D341Med (cell line): ENCODE results near the gene NOL4L.

Experiments used
- DNase-seq: peaks from one replicate; pipeline ENCODE4 v3.0.0; 2012; ENCODE audit warnings: low spot score

Gene NOL4L

DNA sequence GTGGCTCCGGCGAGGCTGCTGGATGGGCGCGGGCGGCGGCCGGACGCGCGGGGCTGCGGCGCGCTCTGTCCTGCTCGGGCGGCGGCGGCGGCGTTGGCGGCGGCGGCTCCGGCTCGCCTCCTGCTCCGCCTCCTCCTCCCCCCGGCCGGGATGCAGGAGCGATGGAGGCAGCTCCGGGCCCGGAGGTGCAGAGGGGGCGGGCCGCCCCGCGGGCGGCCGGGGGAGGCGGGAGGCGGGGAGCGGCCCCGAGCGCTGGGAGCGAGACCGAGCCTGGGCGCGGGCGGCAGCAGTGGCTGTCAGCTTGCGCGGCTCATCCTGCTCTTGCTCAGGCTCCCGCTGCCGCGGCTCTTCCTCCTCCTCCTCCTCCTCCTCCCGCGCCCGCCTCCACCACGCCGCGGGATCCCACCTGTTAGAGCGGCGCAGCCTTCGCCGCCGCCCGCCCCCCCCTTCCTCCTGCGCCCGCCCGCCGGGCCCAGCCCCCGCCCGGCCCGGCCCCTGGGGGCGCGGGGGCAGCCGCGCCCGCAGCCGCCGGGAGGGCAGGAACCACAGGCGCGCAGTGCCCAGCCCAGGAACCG lies at the start of gene NOL4L:
TSS of gene NOL4L (minus strand) at position 323 of the 575 bp plus-strand sequence. CDS start 443 bp downstream, outside the sequence.
- peak; percentile 79 for DNase-seq

DNA sequence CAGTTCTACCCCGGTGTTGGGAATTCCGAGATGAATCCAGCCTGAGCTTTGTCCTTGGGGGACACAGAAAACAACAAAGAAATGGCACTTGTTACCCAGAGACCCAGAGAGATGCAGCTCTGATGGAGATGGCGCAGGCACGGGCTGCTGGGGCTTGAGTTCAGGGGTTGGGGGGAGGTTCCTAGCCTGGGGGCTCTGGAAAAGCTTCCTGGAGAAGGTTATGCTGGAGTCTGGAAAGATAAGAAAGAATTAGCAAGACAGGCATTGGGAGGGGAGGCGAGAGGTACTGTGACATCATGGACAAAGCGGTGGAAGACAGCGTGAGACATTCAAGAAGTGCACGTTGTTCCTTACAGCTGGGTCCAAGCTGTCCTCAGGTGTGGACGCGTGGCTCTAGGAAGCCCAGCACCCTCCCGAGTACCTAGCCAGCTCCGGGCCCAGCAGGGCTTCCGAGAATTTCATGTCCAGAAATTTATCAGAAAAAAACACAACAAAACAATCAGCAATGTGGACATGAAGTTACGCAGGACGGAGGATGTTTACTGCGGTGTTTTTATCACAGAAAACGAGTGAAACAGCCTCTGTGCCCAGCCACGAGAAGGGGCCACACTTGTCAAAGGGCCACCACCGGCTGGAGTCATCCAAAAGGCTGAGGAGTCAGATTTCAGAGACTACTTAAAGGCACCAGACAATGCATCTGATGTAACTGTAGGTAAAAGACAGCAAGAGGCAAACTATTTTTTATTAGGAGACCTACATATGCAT lies 49.1 kb upstream of the NOL4L start:
- no peak for DNase-seq

DNA sequence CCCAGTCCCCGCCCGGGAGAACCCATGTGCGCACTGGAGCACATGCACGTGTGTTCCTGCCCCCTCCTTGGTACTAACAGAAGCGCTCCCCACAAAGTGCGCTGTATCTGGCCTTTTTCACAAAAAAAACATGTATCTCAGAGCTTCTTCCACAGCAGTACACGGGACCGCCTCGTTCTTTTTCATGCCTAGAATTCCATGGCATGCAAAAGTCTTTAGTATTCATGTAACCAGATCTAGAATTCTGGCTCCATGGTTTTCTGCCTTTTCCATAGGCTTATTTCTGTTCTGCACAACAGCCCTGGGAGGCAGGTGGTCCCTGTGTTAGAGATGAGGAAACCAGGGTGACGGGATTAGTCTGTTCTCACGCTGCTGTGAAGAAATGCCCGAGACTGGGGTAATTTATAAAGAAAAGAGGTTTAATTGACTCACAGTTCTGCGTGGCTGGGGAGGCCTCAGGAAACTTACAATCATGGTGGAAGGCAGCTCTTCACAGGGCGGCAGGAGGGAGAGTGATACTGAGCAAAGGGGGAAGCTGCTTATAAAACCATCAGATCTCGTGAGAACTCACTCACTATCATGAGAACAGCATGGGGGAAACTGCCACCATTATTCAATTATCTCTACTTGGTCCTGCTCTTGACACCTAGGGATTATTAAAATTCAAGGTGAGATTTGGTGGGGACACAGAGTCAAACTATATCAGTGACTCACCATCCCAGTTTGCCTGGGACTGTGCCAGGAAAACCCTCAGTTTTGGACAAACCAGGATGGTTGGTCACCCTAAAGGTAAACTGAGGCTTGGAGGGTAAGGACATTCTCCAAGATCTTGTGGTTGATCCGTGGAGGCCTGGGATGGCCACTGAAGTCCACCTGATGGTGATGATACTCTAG lies 47.6 kb upstream of the NOL4L start:
- DNase-seq = no peak

DNA sequence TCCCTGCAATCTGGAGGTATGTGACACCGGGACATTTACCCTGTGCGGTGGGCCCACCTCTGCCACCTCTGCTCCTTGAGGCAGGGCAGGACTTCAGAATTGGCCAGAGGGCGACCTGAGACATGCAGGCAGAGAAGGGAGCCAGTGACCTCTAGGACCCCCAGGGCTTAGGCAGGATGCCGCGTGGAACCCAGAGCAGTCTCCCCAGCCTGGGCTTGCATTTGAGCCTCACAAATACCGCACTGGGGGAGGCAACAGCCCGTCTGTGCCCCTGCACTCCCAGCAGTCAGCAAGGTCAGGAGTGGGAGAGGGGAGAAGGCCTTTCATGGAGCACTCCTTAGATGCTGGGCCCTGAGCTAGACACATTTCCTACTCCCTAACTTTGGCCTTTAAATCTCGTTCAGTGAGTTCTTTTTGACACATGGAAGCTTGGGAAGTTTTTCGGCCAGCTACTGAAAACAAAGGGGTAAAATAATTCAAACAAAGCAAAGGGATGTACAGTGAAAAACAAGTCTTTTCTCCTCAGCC lies 46.9 kb upstream of the NOL4L start:
- DNase-seq = no peak

- DNase-seq = no peak
These were observed 44.7 kb upstream of the NOL4L start for GRCh38 chr20:32629813-32630212.

DNA sequence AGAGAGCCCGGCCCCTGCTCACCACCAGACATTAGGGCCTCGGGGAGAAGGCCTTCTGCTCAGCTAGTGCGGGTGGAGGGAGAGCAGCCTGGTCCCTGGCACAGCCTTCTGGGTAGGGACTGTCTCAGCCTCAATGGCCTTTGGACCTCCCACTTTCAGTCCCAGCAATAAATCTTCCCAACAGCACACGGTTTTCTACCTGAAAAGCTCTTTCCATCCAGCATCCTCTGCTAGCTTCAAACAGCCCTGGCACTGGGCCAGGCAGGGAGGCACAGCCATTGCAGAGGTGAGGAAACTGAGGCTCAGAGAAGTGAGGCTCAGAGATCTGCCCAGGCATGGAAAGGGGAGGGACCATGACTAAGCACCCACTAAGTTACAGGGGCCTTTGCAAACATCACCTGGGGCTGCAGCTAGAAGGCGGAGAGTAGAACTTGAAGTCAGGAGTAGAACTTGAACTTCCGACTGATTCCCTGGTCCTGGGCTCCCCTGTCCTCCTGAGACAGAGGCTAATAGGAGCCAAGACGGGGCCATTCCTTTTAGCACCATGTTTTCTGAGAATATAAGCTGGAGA lies 43.9 kb upstream of the NOL4L start:
- no peak for DNase-seq

DNA sequence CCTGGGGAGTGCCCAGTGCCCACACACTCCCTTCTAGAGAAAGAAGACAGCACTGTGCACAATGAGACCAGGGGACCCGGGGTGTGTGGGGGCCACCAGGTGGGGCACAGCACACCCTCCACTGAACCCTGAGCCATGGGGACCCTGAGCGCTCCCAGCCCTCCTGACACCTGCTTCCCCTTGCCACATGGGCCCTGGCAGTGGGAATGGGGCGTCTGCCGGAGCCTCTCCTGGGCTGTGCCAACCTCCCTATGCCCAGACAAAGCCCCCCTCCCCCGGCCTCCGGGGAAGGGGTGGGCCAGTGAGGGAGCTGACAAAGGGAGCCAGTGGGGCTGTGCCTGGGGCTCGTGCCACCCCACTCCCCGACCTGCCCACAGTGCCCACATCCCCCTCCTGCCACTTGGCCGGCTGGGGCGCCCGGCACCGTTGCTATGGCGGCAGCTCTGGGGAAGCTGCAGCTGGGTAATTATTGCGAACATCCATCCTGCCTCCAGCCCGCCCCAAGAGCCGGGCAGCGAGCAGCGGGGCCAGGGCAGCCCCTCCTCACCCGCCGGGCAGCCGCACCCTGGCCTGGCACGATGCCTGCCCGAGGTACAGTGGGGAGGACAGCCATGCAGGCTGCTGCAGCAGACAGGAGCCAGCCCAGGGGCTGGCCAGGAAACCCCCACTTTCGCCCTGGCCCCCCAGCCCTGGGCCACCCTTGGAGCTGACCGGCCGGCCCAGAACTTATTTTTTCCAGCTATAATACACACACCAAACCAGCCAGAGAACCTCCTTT lies 41.9 kb upstream of the NOL4L start:
- DNase-seq = no peak

DNA sequence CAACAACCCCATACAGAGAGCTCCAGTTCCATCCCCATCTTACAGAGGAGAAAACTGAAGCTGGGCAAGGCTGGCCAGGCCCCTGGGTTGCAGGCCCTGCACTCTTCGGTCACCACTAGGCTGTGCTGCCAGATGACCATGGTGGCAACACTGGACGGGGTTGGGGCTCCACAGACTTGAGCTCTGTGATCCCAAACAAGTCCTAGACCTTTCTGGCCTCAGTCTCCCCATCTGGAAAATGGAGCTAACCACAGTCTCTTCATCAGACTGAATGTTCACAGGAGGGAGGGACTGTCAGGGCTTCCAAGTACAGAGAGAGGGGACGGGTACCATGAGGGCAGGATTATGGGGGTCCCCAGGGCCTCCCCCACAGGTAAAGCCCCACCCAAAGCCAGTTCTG lies 41.3 kb upstream of the NOL4L start:
- DNase-seq = no peak

GRCh38 chr20:32625996-32626395 lies 40.9 kb upstream of the NOL4L start:
- DNase-seq = no peak

- DNase-seq = no peak
These were observed 39.7 kb upstream of the NOL4L start for GRCh38 chr20:32624687-32625345.

DNA sequence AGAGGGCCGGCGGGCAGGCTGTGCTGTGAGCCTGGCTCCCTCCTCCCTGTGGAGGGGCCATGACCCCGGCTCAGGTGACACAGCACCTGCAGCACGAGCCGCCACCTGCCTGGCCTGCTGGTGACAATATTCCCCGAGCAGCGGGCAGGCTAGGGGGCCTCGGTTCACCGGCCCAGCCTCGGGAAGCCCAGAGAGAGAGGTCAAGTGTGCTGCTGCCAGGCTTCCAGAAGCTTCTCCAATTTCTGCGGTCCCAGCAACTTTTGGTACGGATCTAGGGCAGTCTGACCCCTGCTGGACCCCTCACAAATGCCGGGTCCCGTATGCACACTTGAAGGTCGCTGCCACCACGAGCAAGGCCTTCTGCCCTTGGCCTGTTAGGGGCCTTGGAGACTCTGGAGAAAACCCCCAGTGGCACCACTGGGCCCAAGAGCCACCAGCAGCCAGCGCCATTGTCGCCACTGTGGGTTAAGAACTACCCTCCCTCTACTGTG lies 38.6 kb upstream of the NOL4L start:
- no peak for DNase-seq

- no peak for DNase-seq
These were observed 37.7 kb upstream of the NOL4L start for GRCh38 chr20:32622585-32623468.

GRCh38 chr20:32621891-32622584 lies 36.9 kb upstream of the NOL4L start:
- peak; percentile 73 for DNase-seq

DNA sequence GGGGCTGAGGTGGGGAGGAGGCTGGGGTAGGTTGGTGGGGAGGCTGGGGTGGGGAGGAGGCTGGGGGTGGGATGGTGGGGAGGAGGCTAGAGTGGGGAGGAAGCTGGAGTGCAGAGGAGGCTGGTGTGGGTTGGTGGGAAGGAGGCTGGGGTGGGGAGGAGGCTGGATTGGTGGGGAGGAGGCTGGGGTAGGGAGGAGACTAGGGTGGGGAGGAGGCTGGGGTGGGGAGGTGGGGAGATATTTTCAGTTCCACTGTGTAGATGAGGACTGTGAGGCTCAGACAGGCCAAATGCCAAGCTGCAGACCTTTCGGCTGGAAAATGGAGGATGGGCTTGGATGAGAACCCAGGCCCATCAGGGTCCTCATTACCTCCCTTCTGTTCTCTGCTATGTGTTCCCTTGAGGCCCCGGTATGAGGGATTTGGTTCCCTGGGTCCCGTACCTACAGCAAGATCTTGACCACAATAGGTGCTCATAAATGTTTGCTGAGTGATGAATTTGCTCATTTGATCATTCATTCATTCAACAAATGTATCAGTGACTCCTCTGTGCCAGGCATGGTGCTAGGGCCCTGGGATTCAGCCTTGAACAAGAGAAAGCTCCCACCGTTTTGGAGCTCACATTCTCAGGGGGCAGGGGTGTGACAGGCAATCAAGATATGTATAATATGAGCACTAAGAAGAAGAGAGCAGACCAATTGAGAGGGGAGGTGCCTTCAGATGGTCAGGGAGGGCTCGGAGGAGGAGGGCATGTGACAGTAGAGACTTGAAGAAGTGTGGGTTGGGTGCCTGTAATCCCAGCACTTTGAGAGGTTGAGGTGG lies 36.1 kb upstream of the NOL4L start:
- DNase-seq = no peak

DNA sequence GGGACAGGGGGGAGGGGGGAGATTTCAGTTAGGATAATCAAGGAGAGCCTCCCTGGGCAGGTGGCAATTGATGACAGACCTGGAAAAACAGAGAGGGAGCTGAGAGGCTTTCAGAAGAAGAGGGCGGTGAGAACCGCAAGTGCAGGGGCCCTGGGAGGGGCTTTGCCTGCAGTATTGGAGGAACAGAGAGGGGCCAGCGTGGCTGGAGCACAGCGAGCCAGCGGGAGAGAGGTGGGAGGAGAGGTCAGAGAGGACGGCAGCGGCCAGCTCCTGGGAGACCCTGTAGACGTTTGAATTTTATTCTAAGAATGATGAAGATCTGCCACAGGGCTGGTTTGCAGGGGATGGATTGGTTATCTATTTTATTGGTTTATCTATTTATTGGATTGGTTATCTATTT lies 34.5 kb upstream of the NOL4L start:
- DNase-seq = no peak

DNA sequence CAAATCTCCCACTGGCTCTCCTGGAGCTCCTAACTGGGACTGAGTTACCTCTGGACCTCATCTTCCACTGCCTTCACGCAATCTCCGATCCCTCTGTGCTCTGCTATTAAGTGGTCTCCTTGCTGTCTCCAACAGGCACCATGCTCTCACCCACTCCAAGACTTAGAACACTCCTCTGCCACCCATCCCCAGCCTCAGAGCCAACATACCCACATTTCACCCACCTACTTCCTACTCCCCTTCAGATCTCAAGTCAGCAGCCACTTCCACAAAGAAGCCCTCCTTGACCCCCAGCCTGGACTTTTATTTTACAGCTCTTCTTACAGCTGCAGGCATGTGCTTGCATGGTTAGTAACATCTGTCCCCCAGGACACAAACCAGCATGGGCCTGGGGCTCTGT lies 29.6 kb upstream of the NOL4L start:
- no peak for DNase-seq

DNA sequence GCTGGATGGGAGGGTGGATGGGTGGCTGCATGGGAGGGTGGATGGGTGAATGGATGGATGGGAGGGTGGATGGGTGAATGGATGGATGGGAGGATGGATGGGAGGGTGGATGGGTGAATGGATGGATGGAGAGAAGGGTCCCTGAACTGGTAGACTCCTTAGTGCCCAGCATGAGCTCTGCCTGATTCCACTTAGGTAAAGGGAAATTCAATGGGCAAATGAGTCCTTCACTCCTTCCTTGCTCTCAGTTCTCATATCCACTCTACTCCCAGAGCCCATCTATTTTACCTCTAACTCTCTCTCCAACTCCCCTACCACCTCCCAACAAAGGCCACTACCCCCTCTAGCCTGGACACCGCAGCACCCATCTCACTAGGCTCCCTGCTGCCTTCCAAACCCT lies 29.2 kb upstream of the NOL4L start:
- DNase-seq = no peak
